ENCODE measurements around the gene SRP68. TPM values are rescaled to one million over a fixed set of nuclear protein-coding genes. Genes with fewer than 3 reads are reported as not detected.

The SRP68 gene
- total and polyA plus RNA-seq, 4 donors, result 17.7 to 36.7 (median 28.7) TPM

- WGBS, result 90% methylated on average over 21 of the region's 21 CpGs
- Histone ChIP-seq H3K27me3 (ENCODE audit: control insufficient read depth in 4 of 4, insufficient read depth in 4 of 4, low read length in 3 of 4) (no peaks in the 10 kb centered on the region), H3K27ac (ENCODE audit: low read depth in 1 of 2, low read length in 2 of 2) (no peak overlapping the region), H3K9ac (ENCODE audit: low read depth in 1 of 2, low read length in 2 of 2) (no peak overlapping the region), H3K4me3 (ENCODE audit: low read depth in 1 of 3, low read length in 3 of 3) (no peak overlapping the region), H3K9me3 (ENCODE audit: control insufficient read depth in 4 of 4, low read length in 3 of 4) (no peaks in the 10 kb centered on the region), H3K4me1 (ENCODE audit: control insufficient read depth in 4 of 4, insufficient read depth in 4 of 4, low read length in 3 of 4) (peaks cover 0 to 9% (median 6%) of the 10 kb centered on the region in 4 donors), H3K36me3 (ENCODE audit: control insufficient read depth in 4 of 4, insufficient read depth in 3 of 4, low read depth in 1 of 4, low read length in 3 of 4) (no peaks in the 10 kb centered on the region)
- DNase-seq (ENCODE audit: low spot score), result no peak
- no peak for TF ChIP-seq TAF1 (conservative IDR thresholded peaks at IDR 0.05)
- TF ChIP-seq CTCF (IDR thresholded peaks at IDR 0.05; ENCODE audit: low read depth, low read length, missing input control), result no peak
- no peak for TF ChIP-seq FOXA1 (IDR thresholded peaks at IDR 0.05)
- no peak for TF ChIP-seq GABPA (IDR thresholded peaks at IDR 0.05 in 1 of 2, conservative IDR thresholded peaks at IDR 0.05 in 1 of 2)
- TF ChIP-seq ZBTB33 (IDR thresholded peaks at IDR 0.05), result no peak
- TF ChIP-seq EGR1 (IDR thresholded peaks at IDR 0.05; ENCODE audit: low read depth in 2 of 2), result no peak
- no peak for TF ChIP-seq ATF3 (IDR thresholded peaks at IDR 0.05)
- TF ChIP-seq REST (IDR thresholded peaks at IDR 0.05), result no peak
- no peak for TF ChIP-seq FOXA2 (IDR thresholded peaks at IDR 0.05)
- TF ChIP-seq YY1 (IDR thresholded peaks at IDR 0.05), result no peak
- TF ChIP-seq NR2F2 (IDR thresholded peaks at IDR 0.05), result no peak
- no peak for TF ChIP-seq HNF4G (IDR thresholded peaks at IDR 0.05)
Observed at GRCh38 chr17:76009969-76010661, 62.2 kb downstream of the SRP68 start.

GRCh38 chr17:76009447-76009846 lies 62.9 kb downstream of the SRP68 start:
- no peak overlapping the region for H3K9ac ChIP-seq (ENCODE audit: low read depth in 1 of 2, low read length in 2 of 2)
- H3K4me3 ChIP-seq (ENCODE audit: low read depth in 1 of 3, low read length in 3 of 3), result no peak overlapping the region
- TF ChIP-seq NR2F2 (IDR thresholded peaks at IDR 0.05) (no peak), HNF4G (IDR thresholded peaks at IDR 0.05) (no peak), MAX (IDR thresholded peaks at IDR 0.05) (no peak), TAF1 (conservative IDR thresholded peaks at IDR 0.05) (no peak), ATF3 (IDR thresholded peaks at IDR 0.05) (no peak), RXRA (IDR thresholded peaks at IDR 0.05) (no peak), FOXA2 (IDR thresholded peaks at IDR 0.05) (no peak), SP1 (IDR thresholded peaks at IDR 0.05) (no peak), RAD21 (IDR thresholded peaks at IDR 0.05) (no peak), HNF4A (conservative IDR thresholded peaks at IDR 0.05) (no peak), YY1 (IDR thresholded peaks at IDR 0.05) (no peak), EGR1 (IDR thresholded peaks at IDR 0.05; ENCODE audit: low read depth in 2 of 2) (no peak)
- no peaks in the 10 kb centered on the region for H3K36me3 ChIP-seq (ENCODE audit: control insufficient read depth in 4 of 4, insufficient read depth in 3 of 4, low read depth in 1 of 4, low read length in 3 of 4)
- 94% methylated on average over 20 of the region's 20 CpGs for WGBS
- H3K27ac ChIP-seq (ENCODE audit: low read depth in 1 of 2, low read length in 2 of 2), result no peak overlapping the region
- H3K9me3 ChIP-seq (ENCODE audit: control insufficient read depth in 4 of 4, low read length in 3 of 4), result no peaks in the 10 kb centered on the region
- no peak for DNase-seq (ENCODE audit: low spot score)
- H3K4me1 ChIP-seq (ENCODE audit: control insufficient read depth in 4 of 4, insufficient read depth in 4 of 4, low read length in 3 of 4), result peaks cover 0 to 16% (median 9%) of the 10 kb centered on the region in 4 donors
- H3K27me3 ChIP-seq (ENCODE audit: control insufficient read depth in 4 of 4, insufficient read depth in 4 of 4, low read length in 3 of 4), result no peaks in the 10 kb centered on the region
